Keratinocyte (primary cell): Measurements from ENCODE around the gene RFPL4A.

Source experiments
- EZH2 ChIP-seq: IDR thresholded peaks from one replicate; pipeline ENCODE4 v1.6.1; 2012; ENCODE audit warnings: inconsistent platforms, mild to moderate bottlenecking, low read length, moderate library complexity
- TF ChIP-seq, protein P1 (sequence below), 3 experiments: IDR thresholded peaks in 1 of 3; conservative IDR thresholded peaks in 1 of 3; optimal IDR thresholded peaks in 1 of 3; 2 replicates in 2 of 3; 3 replicates in 1 of 3; pipeline versions ENCODE3 to v1.5.1; 2011; ENCODE audit warnings: low read length in 3 of 3, mild to moderate bottlenecking in 3 of 3, moderate library complexity in 2 of 3, control low read depth in 1 of 3, inconsistent platforms in 1 of 3; ENCODE audit not compliant: insufficient read depth in 2 of 3; ENCODE audit errors: extremely low read depth in 1 of 3

GRCh38 chr19:55712804-55713631 lies 45.9 kb upstream of the RFPL4A start:
- TF ChIP-seq, protein P1, sequence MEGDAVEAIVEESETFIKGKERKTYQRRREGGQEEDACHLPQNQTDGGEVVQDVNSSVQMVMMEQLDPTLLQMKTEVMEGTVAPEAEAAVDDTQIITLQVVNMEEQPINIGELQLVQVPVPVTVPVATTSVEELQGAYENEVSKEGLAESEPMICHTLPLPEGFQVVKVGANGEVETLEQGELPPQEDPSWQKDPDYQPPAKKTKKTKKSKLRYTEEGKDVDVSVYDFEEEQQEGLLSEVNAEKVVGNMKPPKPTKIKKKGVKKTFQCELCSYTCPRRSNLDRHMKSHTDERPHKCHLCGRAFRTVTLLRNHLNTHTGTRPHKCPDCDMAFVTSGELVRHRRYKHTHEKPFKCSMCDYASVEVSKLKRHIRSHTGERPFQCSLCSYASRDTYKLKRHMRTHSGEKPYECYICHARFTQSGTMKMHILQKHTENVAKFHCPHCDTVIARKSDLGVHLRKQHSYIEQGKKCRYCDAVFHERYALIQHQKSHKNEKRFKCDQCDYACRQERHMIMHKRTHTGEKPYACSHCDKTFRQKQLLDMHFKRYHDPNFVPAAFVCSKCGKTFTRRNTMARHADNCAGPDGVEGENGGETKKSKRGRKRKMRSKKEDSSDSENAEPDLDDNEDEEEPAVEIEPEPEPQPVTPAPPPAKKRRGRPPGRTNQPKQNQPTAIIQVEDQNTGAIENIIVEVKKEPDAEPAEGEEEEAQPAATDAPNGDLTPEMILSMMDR (optimal IDR thresholded peaks at IDR 0.05 in 1 of 3, IDR thresholded peaks at IDR 0.05 in 1 of 3, conservative IDR thresholded peaks at IDR 0.05 in 1 of 3; ENCODE audit: extremely low read depth in 1 of 3, insufficient read depth in 2 of 3, low read length in 3 of 3) = no peak
- TF ChIP-seq EZH2 = no peak
